GM13977 (cell line): ENCODE measurements around the gene ARHGEF1.

Source experiments
- DNase-seq: peaks from one replicate; pipeline ENCODE4 v3.0.0; 2012; ENCODE audit warnings: low spot score
- CTCF ChIP-seq: IDR thresholded peaks from 2 replicates; pipeline ENCODE4 v1.5.1; 2012; ENCODE audit warnings: mild to moderate bottlenecking, control low read depth; ENCODE audit not compliant: insufficient read depth; ENCODE audit errors: extremely low read depth, missing control alignments
- in situ Hi-C: fragments of 300-500 bp; cut with MboI; formaldehyde crosslinking; loops from one replicate; pipeline ENCODE4 v1.12.0; 2022; ENCODE audit warnings: low sequenced_read_pairs, low pct_unique_long_range_greater_than_20kb, mixed read lengths, inconsistent platforms; ENCODE audit not compliant: unreplicated experiment

The ARHGEF1 gene

GRCh38 chr19:41883821-41884733 lies 1.1 kb downstream of the ARHGEF1 start:
- no peak for TF ChIP-seq CTCF
- DNase-seq, result peak; percentile 97
- in situ Hi-C loops, result no loop called here

- in situ Hi-C loops, result no loop called here
- TF ChIP-seq CTCF, result no peak
Observed at GRCh38 chr19:41886761-41887710, 4.1 kb downstream of the ARHGEF1 start.

GRCh38 chr19:41887711-41888382 lies 4.9 kb downstream of the ARHGEF1 start:
- peak; percentile 73 for DNase-seq
- in situ Hi-C loops, result no loop called here
- peak; percentile 52 for TF ChIP-seq CTCF

More at GRCh38 chr19:41886761-41887710, 4.1 kb downstream of the ARHGEF1 start:
- peak; percentile 78 for DNase-seq

GRCh38 chr19:41888926-41889325 lies 5.9 kb downstream of the ARHGEF1 start:
- TF ChIP-seq CTCF, result no peak
- no peak for DNase-seq
- in situ Hi-C loops, result no loop called here

- DNase-seq, result no peak
- in situ Hi-C loops, result no loop called here
- TF ChIP-seq CTCF, result no peak
Observed at GRCh38 chr19:41889896-41890295, 6.9 kb downstream of the ARHGEF1 start.

- DNase-seq, result no peak
- in situ Hi-C loops, result no loop called here
- TF ChIP-seq CTCF, result no peak
Observed at GRCh38 chr19:41890936-41891335, 8.0 kb downstream of the ARHGEF1 start.
